ENCODE data around the gene PRKACA. TPM values are rescaled to one million over a fixed set of nuclear protein-coding genes. Genes with fewer than 3 reads are reported as not detected.
A peak's percentile ranks its signal among the peaks of the same experiment; 100 is the strongest.

Gene PRKACA
- total RNA-seq, result 78.0 TPM

- peak; percentile 95 for ATAC-seq
- intact Hi-C loops (cut with DNase I), result no loop called here
Observed at GRCh38 chr19:14117668-14118164, at the start of gene PRKACA. PRKACA (minus strand) TSS chr19:14117762; CDS start chr19:14117547, 215 bp downstream.

GRCh38 chr19:14166999-14167575 is 49.5 kb upstream of the PRKACA start:
- intact Hi-C loops (cut with DNase I), result no loop called here
- ATAC-seq (peak; percentile 4), DNase-seq (ENCODE audit: low spot score) (no peak)

More at GRCh38 chr19:14117668-14118164, at the start of gene PRKACA:
- DNase-seq (ENCODE audit: low spot score), result peak; percentile 99

GRCh38 chr19:14165990-14166830 is 48.6 kb upstream of the PRKACA start:
- ATAC-seq (no peak), DNase-seq (ENCODE audit: low spot score) (no peak)
- intact Hi-C loops (cut with DNase I), result no loop called here

GRCh38 chr19:14164724-14165493 is 47.3 kb upstream of the PRKACA start:
- intact Hi-C loops (cut with DNase I), result no loop called here
- DNase-seq (ENCODE audit: low spot score) (no peak), ATAC-seq (no peak)

GRCh38 chr19:14164082-14164481 is 46.5 kb upstream of the PRKACA start:
- no peak for ATAC-seq
- intact Hi-C loops (cut with DNase I), result no loop called here
- no peak for DNase-seq (ENCODE audit: low spot score)

- intact Hi-C loops (cut with DNase I), result no loop called here
- ATAC-seq, result no peak
- DNase-seq (ENCODE audit: low spot score), result no peak
Observed at GRCh38 chr19:14162871-14163297, 45.3 kb upstream of the PRKACA start.

GRCh38 chr19:14161305-14161704 is 43.7 kb upstream of the PRKACA start:
- DNase-seq (ENCODE audit: low spot score) (no peak), ATAC-seq (no peak)
- intact Hi-C loops (cut with DNase I), result no loop called here

GRCh38 chr19:14160017-14160703 is 42.6 kb upstream of the PRKACA start:
- no peak for ATAC-seq
- no peak for DNase-seq (ENCODE audit: low spot score)
- intact Hi-C loops (cut with DNase I), result no loop called here

GRCh38 chr19:14159059-14159458 is 41.5 kb upstream of the PRKACA start:
- intact Hi-C loops (cut with DNase I), result no loop called here

GRCh38 chr19:14158276-14159023 is 40.9 kb upstream of the PRKACA start:
- DNase-seq (ENCODE audit: low spot score), result no peak
- no peak for ATAC-seq
- intact Hi-C loops (cut with DNase I), result no loop called here

More at GRCh38 chr19:14159059-14159458, 41.5 kb upstream of the PRKACA start:
- ATAC-seq (no peak), DNase-seq (ENCODE audit: low spot score) (no peak)

GRCh38 chr19:14156971-14157717 is 39.6 kb upstream of the PRKACA start:
- intact Hi-C loops (cut with DNase I), result no loop called here
- DNase-seq (ENCODE audit: low spot score) (no peak), ATAC-seq (no peak)

GRCh38 chr19:14156122-14156521 is 38.6 kb upstream of the PRKACA start:
- intact Hi-C loops (cut with DNase I), result no loop called here
- ATAC-seq, result no peak
- no peak for DNase-seq (ENCODE audit: low spot score)

- no peak for DNase-seq (ENCODE audit: low spot score)
- ATAC-seq, result no peak
- intact Hi-C loops (cut with DNase I), result no loop called here
Observed at GRCh38 chr19:14155371-14155770, 37.8 kb upstream of the PRKACA start.

- no peak for DNase-seq (ENCODE audit: low spot score)
- intact Hi-C loops (cut with DNase I), result no loop called here
- ATAC-seq, result no peak
Observed at GRCh38 chr19:14152713-14153112, 35.2 kb upstream of the PRKACA start.

GRCh38 chr19:14150770-14151661 is 33.5 kb upstream of the PRKACA start:
- ATAC-seq, result no peak
- intact Hi-C loops (cut with DNase I), result no loop called here
- DNase-seq (ENCODE audit: low spot score), result peak; percentile 61

- intact Hi-C loops (cut with DNase I), result no loop called here
- DNase-seq (ENCODE audit: low spot score), result no peak
- no peak for ATAC-seq
Observed at GRCh38 chr19:14150041-14150769, 32.6 kb upstream of the PRKACA start.
